ENCODE results near the gene TMC6. TPM values are rescaled to one million over a fixed set of nuclear protein-coding genes. Genes with fewer than 3 reads are reported as not detected.
A peak's percentile ranks its signal among the peaks of the same experiment; 100 is the strongest.
"Not testable (repeated sequence)": the region's sequence is repeated elsewhere in the genome, so short reads cannot be mapped to it uniquely, and the experiment has no call there.

The TMC6 gene
- total RNA-seq, 1 donor from 2014 or later: 2.3 TPM

- DNase-seq: no peak
These were observed 18.1 kb downstream of the TMC6 start for GRCh38 chr17:78110363-78111015.

- no peak for DNase-seq
These were observed 19.1 kb downstream of the TMC6 start for GRCh38 chr17:78109489-78109761.

GRCh38 chr17:78108726-78109488 lies 19.6 kb downstream of the TMC6 start:
- no peak for DNase-seq

DNA sequence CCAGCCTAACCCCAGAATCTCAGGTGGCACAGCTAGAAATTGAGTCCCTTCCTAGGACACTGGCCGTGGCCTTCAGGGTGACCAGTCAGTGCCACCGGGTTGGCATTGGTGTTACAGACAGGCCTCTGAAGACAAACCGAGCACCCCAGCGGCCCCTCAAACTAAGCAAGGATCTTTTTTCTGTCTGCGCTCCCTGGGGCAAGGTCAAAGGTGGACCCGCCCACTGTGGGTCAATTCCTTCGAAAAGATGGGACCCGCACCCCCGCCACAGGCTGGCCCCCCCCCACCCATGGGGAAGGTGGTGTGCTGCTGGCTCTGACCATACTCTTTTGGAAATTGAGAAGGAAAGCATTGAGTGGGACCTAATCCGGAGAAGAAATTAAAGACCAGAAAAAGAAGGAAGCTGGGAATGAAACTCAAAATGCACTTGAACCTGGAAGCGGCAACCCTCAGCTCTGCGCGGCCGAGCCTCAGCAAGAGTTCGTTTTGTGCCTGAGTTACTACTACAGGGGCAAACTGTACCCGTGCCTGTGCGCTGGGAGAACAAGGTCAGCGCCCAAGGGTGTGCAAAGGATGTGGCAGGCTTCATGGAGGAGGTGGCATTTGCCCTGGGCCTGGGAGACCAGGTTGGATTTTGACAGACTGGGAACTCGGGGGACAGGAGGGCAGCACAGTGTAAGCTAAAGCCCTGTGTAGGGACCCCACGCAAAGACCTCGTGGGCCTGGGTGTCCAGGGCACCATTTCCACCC lies 20.4 kb downstream of the TMC6 start:
- no peak for DNase-seq

DNA sequence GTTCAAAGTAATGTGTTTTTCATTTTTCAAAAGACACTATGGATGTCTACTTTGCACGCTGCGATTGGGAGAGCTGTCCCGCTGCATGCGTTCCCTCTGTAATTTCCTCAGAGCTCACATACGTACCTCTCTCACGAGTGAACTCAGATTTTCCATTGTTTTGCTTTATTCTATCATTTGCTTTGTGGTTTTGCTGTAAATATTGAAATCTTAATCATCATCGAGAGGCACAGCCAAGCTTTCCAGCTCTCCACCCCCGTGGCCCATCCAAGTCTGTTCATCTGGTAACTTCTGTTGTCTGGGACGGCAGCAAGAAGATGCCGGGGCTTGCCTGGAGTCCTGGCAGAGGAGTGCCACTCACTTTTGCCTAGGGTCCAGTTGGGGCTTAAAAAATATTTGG lies 21.1 kb downstream of the TMC6 start:
- no peak for DNase-seq

GRCh38 chr17:78106211-78106610 lies 22.3 kb downstream of the TMC6 start:
- DNase-seq: no peak

DNA sequence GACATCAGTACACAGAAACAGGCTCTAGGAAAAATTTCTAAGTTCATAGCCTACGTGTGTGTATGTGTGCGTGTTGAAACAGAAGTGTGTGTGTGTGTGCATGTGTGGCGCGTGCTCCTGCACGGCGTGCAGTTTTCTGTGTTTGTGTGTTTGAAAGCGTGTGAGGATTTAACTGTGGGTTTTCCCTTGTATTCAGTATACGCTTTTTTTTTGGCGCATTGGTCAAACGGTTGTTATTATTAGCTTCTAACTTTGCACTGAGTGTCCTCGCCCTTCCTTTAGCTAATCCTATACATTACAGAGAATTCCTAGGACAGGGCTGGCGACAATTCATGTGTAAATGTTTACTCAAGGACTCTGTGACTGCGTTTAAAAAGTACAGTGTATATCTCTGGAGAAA lies 23.0 kb downstream of the TMC6 start:
- DNase-seq: no peak

GRCh38 chr17:78105101-78105500 lies 23.5 kb downstream of the TMC6 start:
- no peak for DNase-seq

- no peak for DNase-seq
These were observed 24.0 kb downstream of the TMC6 start for GRCh38 chr17:78104540-78104941.

GRCh38 chr17:78103311-78103710 lies 25.2 kb downstream of the TMC6 start:
- DNase-seq: no peak

DNA sequence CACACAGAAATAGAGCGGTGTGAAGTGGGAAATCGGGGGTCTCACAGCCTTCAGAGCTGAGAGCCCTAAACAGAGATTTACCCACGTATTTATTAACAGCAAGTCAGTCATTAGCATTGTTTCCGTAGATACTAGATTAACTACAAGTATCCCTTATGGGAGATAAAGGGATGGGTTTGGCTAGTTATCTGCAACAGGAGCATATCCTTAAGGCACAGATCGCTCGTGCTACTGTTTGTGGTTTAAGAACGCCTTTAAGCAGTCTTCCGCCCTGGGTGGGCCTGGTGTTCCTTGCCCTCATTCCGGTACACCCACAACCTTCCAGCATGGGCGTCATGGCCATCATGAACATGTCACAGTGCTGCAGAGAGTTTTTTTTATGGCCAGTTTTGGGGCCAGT lies 27.0 kb downstream of the TMC6 start:
- no peak for DNase-seq

GRCh38 chr17:78101112-78101511 lies 27.4 kb downstream of the TMC6 start:
- no peak for DNase-seq

DNA sequence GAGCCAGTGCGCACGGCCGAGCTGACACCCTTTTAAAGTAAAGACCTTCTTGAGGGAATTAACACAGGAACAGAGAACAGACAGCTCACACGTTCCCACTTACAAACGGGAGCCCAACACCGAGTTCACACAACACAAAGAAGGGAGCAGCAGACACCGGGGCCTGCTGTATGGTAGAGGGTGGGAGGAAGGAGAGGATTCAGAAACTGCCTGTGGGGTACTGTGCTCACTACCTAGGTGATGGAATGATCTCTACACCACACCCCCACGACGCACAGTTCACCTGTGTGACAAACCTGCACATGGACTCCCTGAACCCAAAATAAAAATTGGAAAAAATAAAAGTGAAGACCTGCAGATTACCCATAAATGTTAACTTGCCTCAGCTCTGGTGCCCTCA lies 32.5 kb downstream of the TMC6 start:
- DNase-seq: no peak

DNA sequence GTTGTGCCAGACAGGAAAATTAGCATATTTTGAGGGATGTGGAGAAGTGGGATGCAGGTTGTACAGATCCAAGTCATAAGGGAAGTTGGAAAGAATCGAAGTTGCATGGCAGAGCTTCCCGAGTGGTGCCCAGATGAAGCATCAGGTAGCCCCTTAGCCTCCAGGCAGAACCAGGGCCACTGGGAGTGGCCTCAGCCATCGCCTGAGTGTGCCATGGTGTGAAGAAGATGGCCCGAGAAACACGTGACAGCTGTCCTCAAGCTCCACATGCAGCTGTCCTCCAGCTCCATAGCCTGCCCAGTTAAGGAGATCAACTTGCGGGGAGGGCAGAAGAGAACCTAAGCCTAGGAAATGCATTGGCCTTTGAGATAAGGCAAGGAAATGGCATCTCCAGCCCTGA lies 33.5 kb downstream of the TMC6 start:
- DNase-seq: no peak

GRCh38 chr17:78092794-78093324 lies 35.7 kb downstream of the TMC6 start:
- DNase-seq: no peak

DNA sequence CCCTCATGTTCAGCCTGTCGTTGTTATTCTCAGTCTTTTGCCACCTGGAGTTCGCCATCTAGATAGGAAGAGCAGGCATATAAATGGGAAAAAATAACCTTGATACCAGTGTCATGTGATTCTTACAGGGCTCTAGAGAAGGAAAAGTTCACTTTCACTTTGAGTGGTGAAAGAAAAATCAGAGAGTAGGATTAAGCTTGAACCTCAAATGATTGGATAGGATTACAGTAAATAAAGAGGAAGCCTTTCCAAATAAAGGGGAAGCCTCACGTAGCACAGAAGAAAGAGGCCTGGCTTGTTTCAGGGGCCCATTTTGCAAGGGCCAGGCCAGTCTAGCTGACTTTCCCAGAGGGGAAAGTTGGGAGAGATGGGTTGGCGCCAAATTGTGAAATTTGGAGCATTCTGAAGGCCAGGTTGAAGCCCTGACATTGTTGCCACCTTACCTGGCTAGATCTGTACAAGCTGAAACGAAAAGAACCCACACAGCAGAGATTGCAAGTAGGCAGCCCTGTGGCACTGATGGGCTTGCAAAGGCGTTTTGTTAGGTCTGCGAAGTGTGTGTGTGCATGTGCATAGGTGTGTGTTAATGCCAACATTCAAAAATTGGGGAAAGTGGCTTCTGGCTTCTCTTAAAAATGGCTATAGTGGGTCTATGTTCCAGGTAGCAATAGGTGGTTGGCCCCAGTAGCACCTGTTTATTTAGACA lies 38.8 kb downstream of the TMC6 start:
- no peak for DNase-seq

DNA sequence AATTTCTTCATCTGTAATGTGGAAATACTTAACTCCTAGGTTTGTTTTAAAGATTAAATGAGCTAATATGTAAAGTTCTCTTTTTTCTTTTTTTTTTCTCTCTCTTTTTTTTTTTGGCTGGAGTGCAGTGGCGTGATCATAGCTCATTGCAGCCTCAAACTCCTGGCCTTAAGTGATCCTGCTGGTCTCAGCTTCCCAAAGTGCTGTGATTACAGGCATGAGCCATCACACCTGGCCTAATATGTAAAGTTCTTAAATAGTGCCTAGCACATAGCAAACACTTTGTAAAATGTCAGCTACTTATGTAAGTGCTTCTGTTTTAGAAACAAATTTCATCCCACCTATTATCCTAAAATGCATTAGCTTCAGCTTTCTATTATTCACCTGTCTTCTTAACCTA lies 40.0 kb downstream of the TMC6 start:
- DNase-seq: no peak

- no peak for DNase-seq
These were observed 41.8 kb downstream of the TMC6 start for GRCh38 chr17:78086740-78087139.

GRCh38 chr17:78082988-78083387 lies 45.6 kb downstream of the TMC6 start:
- no peak for DNase-seq

- DNase-seq: not testable (repeated sequence)
These were observed 46.1 kb downstream of the TMC6 start for GRCh38 chr17:78082355-78082872.

DNA sequence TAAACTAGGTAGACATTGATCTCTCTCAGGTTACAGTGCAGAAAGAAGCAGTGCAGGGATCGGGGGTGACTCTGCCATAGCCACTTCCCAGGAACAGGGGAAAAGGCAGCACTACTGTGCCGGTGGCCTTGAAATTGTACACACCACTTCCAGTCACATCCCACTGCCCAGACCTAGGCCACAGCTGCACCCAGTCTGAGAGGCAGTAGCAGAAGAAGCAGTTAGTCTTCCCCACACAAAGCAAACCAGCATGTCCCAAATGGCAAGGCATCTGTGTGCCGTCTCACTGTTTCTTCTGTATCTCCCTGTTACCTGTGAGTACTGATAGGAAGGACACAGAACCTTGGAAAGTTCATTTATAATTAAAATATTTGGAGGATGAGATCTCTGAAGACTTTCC lies 47.0 kb downstream of the TMC6 start:
- no peak for DNase-seq

DNA sequence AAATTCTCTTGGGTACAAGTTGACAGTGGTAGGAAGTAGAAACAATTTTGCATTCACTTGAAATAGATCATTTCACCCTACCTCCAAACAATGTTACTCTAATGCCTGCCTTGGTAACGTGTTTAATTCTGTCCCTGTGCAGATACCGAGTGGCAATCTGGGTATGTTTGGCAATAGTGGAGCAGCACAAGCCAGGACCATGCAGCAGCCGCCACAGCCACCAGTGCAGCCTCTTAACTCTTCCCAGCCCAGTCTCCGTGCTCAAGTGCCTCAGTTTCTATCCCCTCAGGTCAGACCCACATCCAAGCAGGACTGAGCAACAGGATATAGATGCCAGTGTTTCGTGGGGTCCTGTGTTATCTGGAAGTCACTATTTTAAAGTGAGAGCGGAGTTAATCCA lies 49.3 kb downstream of the TMC6 start:
- DNase-seq: no peak

GRCh38 chr17:78075545-78075944 lies 53.0 kb downstream of the TMC6 start:
- peak; percentile 28 for DNase-seq
